Stimulated activated effector memory CD8-positive, alpha-beta T cell treated with anti-CD3 and anti-CD28 coated beads, Interleukin-12 subunit alpha, Interleukin-12 subunit beta, amount 100 ng/mL, for 72 hours (primary cell): ENCODE results near the gene CDKN2AIP.

ENCODE experiments used
- ATAC-seq: fragments of 150-1000 bp; cut with Tn5 transposase; 2 replicates; pipeline ENCODE4 v1.10.0; 2021
- DNase-seq, 2 donors: peaks; one replicate each; pipeline ENCODE4 v3.0.0; 2021 to 2022; ENCODE audit warnings: low spot score in 2 of 2
- H3K27ac Mint-ChIP-seq: one replicate; pipeline ENCODE4 v1.8.0; 2022; ENCODE audit warnings: mild to moderate bottlenecking, mixed read lengths
- H3K36me3 Mint-ChIP-seq: one replicate; pipeline ENCODE4 v1.8.0; 2022; ENCODE audit warnings: mild to moderate bottlenecking, mixed read lengths
- H3K4me1 Mint-ChIP-seq: one replicate; pipeline ENCODE4 v1.8.0; 2022; ENCODE audit warnings: mixed read lengths
- H3K4me3 Mint-ChIP-seq: one replicate; pipeline ENCODE4 v1.8.0; 2022; ENCODE audit warnings: mild to moderate bottlenecking, mixed read lengths
- H3K9me3 Mint-ChIP-seq: one replicate; pipeline ENCODE4 v1.8.0; 2022; ENCODE audit warnings: mixed read lengths

CDKN2AIP gene

GRCh38 chr4:183485411-183486160 lies 41.1 kb downstream of the CDKN2AIP start:
- ATAC-seq (no peak), DNase-seq (no peak)
- H3K4me3 Mint-ChIP-seq, result no peak overlapping the region
- H3K27ac Mint-ChIP-seq, result no peak overlapping the region
- no peaks in the 10 kb centered on the region for H3K4me1 Mint-ChIP-seq
- H3K36me3 Mint-ChIP-seq, result no peaks in the 10 kb centered on the region
- no peaks in the 10 kb centered on the region for H3K9me3 Mint-ChIP-seq

DNA sequence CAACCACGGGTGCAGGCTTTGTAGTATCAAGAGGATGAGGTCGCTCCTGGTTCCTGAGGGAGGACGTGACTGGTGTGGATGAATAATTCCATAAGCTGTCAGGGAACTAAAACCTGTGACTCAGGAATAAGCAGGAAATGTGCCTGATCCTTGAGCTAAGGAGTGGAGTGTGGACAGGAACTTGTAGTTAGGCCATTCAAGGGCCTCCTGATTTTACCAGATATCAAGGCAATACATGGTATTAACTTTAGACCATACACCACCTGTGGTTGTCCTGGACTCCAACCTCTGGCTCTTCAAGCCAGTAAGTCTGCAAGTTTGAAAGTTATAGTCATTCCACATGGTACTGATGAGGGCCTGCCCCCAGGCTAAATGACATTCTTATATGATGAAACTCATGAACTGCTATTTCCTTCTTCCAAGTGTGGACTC lies 48.4 kb downstream of the CDKN2AIP start:
- DNase-seq, result no peak
- Mint-ChIP-seq H3K36me3 (peaks cover 13% of the 10 kb centered on the region), H3K4me1 (no peaks in the 10 kb centered on the region), H3K27ac (no peak overlapping the region), H3K9me3 (no peaks in the 10 kb centered on the region), H3K4me3 (no peak overlapping the region)
- no peak for ATAC-seq

DNA sequence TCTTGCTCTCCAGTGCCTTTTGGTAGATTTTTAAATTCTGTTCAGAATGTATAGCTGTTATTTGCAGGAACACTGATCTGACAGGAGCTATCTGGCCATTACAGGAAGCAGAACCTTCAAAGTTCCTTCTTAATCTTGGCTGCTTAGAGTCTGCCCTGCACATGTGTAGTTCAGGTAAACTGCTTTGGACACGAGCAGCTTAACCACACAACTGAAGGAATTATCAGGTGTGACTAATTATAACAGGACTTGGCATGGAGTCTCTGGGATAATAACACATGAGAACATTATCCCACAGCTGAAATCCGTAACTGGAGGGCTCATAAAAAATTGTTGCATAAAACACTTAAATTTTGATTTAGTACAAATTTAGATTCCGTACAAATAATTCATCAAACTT lies 48.8 kb downstream of the CDKN2AIP start:
- Mint-ChIP-seq H3K36me3 (peaks cover 13% of the 10 kb centered on the region), H3K4me1 (no peaks in the 10 kb centered on the region), H3K4me3 (no peak overlapping the region), H3K27ac (no peak overlapping the region), H3K9me3 (no peaks in the 10 kb centered on the region)
- DNase-seq (no peak), ATAC-seq (no peak)

- peaks cover 13% of the 10 kb centered on the region for H3K36me3 Mint-ChIP-seq
- H3K4me1 Mint-ChIP-seq, result no peaks in the 10 kb centered on the region
- H3K4me3 Mint-ChIP-seq, result no peak overlapping the region
- ATAC-seq, result no peak
- H3K9me3 Mint-ChIP-seq, result no peaks in the 10 kb centered on the region
- H3K27ac Mint-ChIP-seq, result no peak overlapping the region
- no peak for DNase-seq
These were observed 50.7 kb downstream of the CDKN2AIP start for GRCh38 chr4:183495184-183495583.
